GM18499 (cell line): ENCODE results near the gene ST3GAL4.

Experiments used
- ATAC-seq: cut with Tn5 transposase; IDR thresholded peaks from one replicate; pipeline ENCODE4 v1.9.1; 2021; ENCODE audit warnings: moderate number of reproducible peaks; ENCODE audit not compliant: insufficient read depth, unreplicated experiment

The ST3GAL4 gene

DNA sequence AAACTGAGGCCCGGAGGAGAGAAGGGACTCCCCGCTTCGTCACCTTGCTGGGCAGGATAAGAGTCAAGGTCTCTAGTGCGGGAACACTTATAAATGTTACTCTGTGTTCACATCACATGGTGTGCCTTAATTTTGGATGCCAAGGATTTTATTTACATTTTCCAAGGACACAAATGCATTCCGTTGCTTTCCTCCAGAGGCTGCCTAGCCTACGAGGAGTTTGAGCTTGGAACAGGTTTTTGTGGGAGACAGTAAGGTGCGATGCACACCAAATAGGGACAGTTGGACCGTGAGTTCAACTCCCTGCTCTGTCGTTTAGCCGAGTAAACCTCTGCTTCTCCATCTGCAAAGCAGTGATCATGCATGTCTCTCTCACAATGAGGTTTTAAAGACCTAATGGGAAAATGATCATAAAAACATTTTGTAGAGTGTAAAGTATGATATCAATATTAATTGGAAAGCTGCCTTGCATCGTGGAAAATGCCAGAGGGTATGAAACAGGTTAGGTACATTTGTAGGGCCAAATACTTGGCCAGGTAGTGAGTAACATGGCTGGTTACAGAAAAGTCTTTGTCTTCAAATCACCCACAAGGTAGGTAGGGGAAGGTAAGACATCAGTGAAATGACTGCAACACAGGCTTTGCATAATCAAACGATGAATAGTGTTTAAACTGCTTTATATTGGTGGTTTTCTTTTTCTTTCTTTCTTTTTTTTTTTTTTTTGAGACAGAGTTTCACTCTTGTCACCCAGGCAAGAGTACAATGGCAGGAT, 61.8 kb downstream of the ST3GAL4 start:
- no peak for ATAC-seq

- ATAC-seq = no peak
Measured at GRCh38 chr11:126418887-126419286, 63.4 kb downstream of the ST3GAL4 start.

DNA sequence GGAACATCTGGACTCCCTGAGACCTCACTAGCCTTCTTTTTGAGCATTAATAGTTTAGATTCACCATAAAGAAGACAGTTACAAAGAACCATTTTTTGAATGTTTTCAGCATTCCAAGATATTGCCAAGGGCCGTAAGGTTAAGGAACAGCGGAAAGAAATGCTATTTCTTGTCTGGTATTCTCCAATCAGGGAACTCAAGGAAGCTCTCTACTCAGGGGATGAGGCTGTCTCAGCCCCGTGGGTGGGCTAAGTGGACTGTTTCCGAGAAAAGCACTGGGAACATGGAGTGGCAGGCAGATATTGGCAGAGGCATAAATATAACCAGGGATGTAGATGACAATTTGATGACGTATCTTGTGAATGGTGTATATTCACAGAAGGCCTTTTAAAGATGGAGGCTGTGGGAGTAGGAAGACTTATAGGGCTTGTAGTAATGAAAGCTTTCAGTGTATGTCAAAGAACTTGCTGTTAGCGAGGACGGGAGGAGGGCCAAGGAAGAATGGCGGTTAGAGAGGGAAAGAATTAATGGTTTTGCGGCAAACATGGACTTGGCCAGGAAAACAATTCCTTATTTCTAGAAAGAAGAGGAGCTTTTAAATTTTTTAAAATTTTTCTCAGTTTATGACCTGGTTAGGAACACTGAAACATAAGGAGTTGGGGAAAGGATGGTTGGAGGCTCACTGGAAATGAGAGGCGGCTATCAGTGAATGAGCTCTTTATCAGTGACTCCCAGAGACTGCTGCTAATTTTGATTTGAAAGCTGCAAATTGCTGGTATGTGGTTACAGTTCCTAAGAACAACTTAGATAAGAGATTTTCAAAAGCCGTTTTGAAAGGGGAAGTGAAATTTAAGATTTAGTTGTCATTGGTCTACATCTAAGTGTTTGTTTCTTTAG, 64.6 kb downstream of the ST3GAL4 start:
- peak; percentile 77 for ATAC-seq

- no peak for ATAC-seq
Measured at GRCh38 chr11:126420698-126421256, 65.3 kb downstream of the ST3GAL4 start.

DNA sequence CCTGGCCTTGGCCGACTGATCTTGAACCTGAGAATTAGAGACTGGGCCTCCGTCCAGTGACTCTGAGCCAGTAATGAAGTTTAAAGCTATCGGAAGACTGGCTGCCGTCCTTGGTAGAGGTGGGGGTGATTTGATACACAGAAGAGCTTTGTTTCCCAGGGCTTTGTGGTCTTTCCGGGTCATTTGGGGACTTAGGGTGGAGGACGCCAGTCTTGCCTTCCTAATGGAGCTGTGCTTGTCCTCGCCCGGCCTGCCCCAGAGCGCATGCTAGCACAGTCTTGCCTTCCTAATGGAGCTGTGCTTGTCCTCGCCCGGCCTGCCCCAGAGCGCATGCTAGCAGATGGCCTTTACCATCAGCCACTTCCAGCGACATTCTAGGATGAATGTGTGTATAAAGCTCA, 65.8 kb downstream of the ST3GAL4 start:
- ATAC-seq = no peak

DNA sequence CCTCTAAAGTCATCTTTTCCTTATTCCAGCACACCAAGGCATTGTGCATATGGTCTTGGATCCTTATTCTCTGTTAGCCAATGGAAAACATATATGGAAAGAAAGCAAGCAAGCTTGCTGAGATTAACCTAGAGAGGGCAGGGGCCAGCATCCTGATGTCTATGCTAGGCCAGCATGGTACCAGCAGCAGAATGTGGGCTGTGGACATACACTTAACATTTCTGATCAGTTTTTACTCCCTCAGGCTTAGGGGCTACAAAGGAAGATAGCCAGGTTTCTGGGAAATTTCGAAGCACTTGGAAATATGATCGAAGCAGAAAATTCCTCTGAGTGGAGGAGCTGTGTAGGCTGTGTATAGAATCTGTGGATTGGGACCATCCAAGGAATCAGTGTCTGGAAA, 67.0 kb downstream of the ST3GAL4 start:
- no peak for ATAC-seq

- ATAC-seq = no peak
Measured at GRCh38 chr11:126423154-126423553, 67.7 kb downstream of the ST3GAL4 start.

DNA sequence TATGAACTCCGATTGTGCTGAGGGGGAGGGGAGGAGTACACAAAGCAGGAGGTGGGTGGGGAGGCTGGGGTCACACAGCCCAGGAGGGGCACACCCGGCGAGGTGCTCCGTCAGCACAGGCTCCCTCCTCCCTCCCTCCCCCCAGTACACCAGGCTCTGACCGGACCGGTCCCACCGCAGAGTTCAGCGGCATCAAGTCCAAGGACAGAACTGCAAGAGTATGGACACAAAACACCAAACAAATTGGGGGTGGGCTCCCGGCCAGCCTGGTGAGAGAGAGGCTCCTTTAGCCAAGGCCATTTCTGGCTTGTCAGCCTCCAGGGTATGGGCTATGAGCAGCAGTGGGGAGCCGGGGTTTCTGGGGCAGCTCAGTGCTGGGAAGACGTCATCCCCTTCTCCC, 68.3 kb downstream of the ST3GAL4 start:
- no peak for ATAC-seq

DNA sequence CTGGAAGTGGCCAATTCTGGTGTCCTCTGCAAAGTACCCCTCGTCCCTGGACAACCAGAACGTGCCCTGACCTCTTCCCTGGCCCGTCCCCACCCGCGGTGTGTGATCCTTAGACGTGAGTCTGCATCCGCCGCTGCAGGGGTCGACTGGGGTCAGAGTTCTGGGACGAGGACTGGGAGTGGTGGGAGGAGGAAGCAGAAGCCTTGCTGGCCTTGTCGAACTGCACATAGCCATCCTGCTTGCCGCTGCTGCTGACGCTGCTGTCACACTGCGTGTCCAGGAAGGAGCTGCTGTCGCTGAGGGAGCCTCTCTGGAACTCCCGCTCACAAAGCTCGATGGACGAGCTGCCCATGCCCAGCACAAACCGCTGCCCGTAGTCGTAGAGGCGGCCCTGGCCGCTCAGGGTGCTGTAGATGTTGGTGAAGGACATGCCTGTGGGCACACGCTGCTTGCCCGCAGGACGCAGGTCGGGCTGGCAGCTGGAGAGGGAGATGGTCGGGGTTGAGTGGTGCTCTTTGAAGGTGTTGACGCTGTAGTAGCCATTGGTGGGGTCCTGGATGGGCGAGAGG, 69.1 kb downstream of the ST3GAL4 start:
- no peak for ATAC-seq

- ATAC-seq = no peak
Measured at GRCh38 chr11:126426106-126426505, 70.6 kb downstream of the ST3GAL4 start.

- no peak for ATAC-seq
Measured at GRCh38 chr11:126426820-126427749, 71.6 kb downstream of the ST3GAL4 start.

DNA sequence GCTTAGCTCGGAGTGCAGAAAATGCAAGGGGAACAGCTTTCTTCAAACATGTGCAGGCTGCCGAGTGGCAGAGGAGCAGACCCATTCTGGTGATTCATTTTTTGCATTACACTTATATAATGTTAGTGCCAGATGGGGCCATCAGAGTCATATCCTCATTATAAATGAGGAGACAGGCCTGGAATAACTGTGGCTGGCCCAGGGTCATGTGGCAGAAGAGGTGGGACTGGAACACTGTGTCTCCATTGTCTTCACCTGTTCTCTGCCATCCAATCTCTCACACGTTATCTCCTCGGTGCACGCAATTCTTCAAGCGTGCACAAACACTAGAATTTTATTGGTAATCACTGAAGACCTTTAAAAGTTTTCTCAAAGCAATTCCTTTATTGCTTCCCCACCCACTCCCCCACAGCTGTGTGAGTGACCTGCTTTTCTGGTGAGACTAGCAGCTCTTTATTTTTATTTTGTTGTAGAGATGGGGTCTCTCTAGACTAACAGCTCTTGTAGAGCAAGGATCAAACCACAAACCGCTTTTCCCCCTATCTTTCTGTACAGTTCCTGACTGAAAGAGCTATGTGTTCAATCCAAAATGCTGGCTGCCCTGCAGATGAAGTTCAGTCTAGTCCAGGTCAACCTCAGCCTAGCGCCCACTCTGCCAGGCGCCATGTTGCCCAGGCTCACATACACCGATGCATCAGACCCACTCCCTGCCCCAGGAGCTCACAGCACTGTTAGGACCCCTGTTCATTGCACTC, 75.3 kb downstream of the ST3GAL4 start:
- ATAC-seq = no peak

- no peak for ATAC-seq
Measured at GRCh38 chr11:126431401-126432064, 76.0 kb downstream of the ST3GAL4 start.

DNA sequence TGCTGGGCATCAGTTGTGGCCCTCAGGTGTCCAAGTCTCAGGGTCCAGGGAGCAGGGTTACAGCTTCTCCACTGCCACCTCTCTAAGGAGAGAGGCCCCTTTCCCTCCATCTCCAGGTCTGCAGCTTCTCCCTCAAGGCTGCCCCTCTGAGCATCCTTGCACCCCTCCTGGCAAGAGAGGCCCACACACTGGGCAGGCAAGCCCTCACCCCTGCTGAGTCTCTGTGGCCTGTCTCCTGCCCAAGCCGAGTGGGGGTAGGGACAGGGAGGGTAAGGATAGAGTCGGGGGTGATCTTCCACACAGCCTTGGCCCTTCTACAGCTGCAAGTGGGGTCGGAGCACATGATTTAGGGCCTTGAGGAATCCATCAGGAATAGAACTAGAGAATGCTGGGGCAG, 76.6 kb downstream of the ST3GAL4 start:
- ATAC-seq = no peak

- no peak for ATAC-seq
Measured at GRCh38 chr11:126432525-126432924, 77.0 kb downstream of the ST3GAL4 start.

GRCh38 chr11:126433244-126433846, 77.9 kb downstream of the ST3GAL4 start:
- peak; percentile 53 for ATAC-seq

DNA sequence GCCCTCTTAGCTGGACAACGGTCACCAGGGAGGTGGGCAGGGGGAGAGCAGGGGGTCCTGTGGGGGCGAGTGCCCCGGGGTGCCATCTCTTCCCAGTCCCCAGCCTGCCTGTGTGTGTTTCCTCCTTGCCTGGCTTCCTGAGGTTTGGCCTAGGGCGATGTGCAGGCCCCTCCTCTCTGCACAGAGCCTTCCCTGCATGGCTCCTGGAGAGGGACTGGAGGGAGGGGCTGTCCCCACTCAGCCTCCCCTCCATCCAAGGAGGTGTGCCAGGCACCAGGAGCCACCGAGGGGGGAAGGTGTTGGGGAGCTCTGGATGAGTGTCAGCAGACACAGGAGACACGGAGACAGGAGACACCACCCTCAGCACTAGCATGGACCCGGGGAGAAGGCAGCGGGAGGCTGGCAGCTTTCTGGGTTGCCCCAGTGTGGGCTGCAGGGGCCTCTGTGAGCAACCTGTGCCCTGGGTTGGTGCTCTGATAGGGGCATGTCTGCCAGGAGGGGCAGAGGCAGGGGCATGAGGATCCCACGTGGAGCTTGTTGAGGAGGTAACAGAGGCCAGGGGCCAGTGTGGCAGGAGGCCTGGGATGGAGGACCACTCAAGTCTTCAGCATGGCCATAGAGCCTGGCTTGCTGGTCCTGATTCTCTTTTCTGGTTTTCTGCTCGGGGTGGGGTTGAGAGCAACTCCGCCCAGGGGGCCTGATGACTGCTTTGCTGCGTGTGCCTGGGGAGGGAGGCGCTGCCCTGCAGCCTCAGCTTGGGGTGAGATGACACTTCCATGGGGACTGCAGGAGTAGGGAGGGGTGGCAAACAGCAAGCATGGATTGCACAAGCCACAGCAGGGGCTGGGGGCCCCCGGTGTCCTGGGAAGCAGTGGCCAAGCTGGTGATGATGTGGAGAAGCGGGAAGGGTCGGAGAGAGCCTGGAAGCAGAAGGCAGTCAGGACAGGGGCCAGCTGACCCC, 78.8 kb downstream of the ST3GAL4 start:
- no peak for ATAC-seq
